ENCODE data around the gene CD80. TPM values are rescaled to one million over a fixed set of nuclear protein-coding genes. Genes with fewer than 3 reads are reported as not detected.

CD80 gene
- 0.19 TPM in 1 of 2 replicates, not detected in the other for total RNA-seq

GRCh38 chr3:119559441-119559963 lies at the start of gene CD80:
Gene CD80, minus strand, starts transcription at chr3:119559614. Its CDS starts 1,886 bp downstream, at chr3:119557728.

GRCh38 chr3:119597548-119598288 lies 38.3 kb upstream of the CD80 start, which contains the start of gene PLA1A:
Gene PLA1A, plus strand, starts transcription at chr3:119597885. Its CDS starts 29 bp downstream, at chr3:119597914.

GRCh38 chr3:119579366-119580066 lies 20.1 kb upstream of the CD80 start, which contains the start of gene ADPRH:
Gene ADPRH, plus strand, starts transcription at chr3:119579492. Its CDS starts 2,678 bp downstream, at chr3:119582170.

GRCh38 chr3:119498186-119499011 lies 61.0 kb downstream of the CD80 start, which contains the start of gene TIMMDC1:
Gene TIMMDC1, plus strand, starts transcription at chr3:119498547. Its CDS starts 187 bp downstream, at chr3:119498734.

Other genes starting within 250 kb of the CD80 start
- gene TMEM39A, start 96.0 kb downstream of the CD80 start, total RNA-seq: 39.1 and 50.7 TPM in 2 replicates
- gene POGLUT1, start 90.7 kb downstream of the CD80 start, total RNA-seq: 18.6 and 33.8 TPM in 2 replicates
- gene TIMMDC1, start 61.1 kb downstream of the CD80 start, total RNA-seq: 57.8 and 62.3 TPM in 2 replicates
- gene ADPRH, start 19.9 kb upstream of the CD80 start, total RNA-seq: 5.6 and 7.5 TPM in 2 replicates
- gene PLA1A, start 38.3 kb upstream of the CD80 start, total RNA-seq: not detected in 2 replicates
- gene POPDC2, start 101.0 kb upstream of the CD80 start, total RNA-seq: 0.56 and 0.58 TPM in 2 replicates
- 14.9 and 21.3 TPM in 2 replicates for gene COX17, start 117.8 kb upstream of the CD80 start, total RNA-seq
- gene CFAP91, start 143.4 kb upstream of the CD80 start, total RNA-seq: 0.38 and 0.85 TPM in 2 replicates
- 0.28 TPM in 1 of 2 replicates, not detected in the other for gene NR1I2, start 222.5 kb upstream of the CD80 start, total RNA-seq